GM13977 (cell line): ENCODE measurements around the gene CCDC27.
"Not testable (repeated sequence)": the region's sequence is repeated elsewhere in the genome, so short reads cannot be mapped to it uniquely, and the experiment has no call there.

ENCODE experiments used
- DNase-seq: peaks from one replicate; pipeline ENCODE4 v3.0.0; 2012; ENCODE audit warnings: low spot score
- CTCF ChIP-seq: IDR thresholded peaks from 2 replicates; pipeline ENCODE4 v1.5.1; 2012; ENCODE audit warnings: mild to moderate bottlenecking, control low read depth; ENCODE audit not compliant: insufficient read depth; ENCODE audit errors: extremely low read depth, missing control alignments
- in situ Hi-C: fragments of 300-500 bp; cut with MboI; formaldehyde crosslinking; loops from one replicate; pipeline ENCODE4 v1.12.0; 2022; ENCODE audit warnings: low sequenced_read_pairs, low pct_unique_long_range_greater_than_20kb, mixed read lengths, inconsistent platforms; ENCODE audit not compliant: unreplicated experiment

CCDC27 gene

GRCh38 chr1:3790500-3790923 is 38.3 kb downstream of the CCDC27 start:
- in situ Hi-C loops = no loop called here
- DNase-seq = no peak
- no peak for TF ChIP-seq CTCF

DNA sequence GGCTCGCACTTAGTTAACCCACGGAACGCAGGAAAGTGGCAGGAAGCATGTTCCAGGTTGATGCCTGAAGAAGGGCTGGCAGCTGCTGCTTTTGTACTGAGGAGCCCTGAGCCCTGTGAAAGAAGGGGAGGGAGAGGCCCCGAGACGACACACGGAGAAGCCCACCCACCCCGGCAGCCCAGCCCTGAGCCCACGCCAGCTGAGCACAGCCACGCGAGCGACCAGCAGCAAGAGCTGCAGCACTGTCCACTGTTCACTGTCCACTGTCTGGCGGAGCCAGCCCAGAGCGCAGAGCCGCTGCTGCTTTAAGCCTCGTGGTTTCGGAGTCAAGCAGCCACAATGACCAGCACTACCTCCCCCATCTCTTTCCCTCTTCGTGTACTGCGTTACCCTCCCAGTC is 38.7 kb downstream of the CCDC27 start:
- in situ Hi-C loops = no loop called here
- TF ChIP-seq CTCF = no peak
- DNase-seq = no peak

- in situ Hi-C loops = no loop called here
- no peak for TF ChIP-seq CTCF
- DNase-seq = no peak
These were observed 43.4 kb downstream of the CCDC27 start for GRCh38 chr1:3795453-3796214.

GRCh38 chr1:3796215-3797061 is 44.2 kb downstream of the CCDC27 start, which contains the start of gene LRRC47:
LRRC47 (minus strand) TSS chr1:3796498; CDS start chr1:3796476, 22 bp downstream.
- in situ Hi-C loops = no loop called here
- DNase-seq = peak; percentile 99
- TF ChIP-seq CTCF = no peak

DNA sequence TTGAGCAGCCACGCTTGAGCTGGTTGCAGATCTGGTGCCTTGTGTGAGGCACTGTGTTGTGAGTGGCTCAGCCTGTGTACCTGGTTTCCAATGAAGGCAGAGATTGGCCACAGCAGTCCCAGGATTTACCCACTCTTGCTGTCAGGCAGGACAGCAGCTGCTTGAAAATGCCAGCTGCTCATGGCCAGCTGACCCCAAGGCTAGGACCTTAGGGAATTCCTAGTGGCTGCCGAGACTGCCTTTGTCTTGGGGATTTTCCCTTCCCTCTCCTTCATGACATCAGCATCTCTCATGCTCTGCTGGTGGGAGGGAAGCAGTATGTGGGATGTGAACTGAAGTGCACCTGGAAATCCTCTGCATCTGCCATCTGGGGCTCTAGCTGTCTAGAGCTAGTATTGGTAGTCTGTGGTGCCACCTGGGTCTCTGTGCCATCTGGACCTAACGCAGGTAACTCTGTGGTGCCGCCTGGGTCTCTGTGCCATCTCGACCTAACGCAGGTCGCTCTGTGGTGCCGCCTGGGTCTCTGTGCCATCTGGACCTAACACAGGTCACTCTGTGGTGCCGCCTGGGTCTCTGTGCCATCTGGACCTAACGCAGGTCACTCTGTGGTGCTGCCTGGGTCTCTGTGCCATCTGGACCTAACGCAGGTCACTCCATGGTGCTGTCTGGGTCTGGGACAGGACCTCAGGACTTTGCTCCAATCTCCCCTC is 47.9 kb downstream of the CCDC27 start:
- TF ChIP-seq CTCF = no peak
- in situ Hi-C loops = no loop called here
- DNase-seq = no peak

DNA sequence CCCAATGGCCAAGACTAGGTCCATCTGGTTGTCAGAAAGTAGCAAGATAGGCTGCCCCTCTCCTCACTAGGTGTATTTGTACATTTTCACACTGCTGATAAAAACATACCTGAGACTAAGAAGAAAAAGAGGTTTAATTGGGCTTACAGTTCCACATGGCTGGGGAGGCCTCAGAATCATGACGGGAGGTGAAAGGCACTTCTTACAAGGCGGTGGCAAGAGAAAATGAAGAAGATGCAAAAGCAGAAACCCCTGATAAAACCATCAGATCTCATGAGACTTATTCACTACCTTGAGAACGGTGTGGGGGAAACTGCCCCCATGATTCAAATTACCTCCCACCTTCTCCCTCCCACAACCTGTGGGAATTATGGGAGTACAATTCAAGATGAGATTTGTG is 48.5 kb downstream of the CCDC27 start:
- DNase-seq, in situ Hi-C loops: not testable (repeated sequence)
